GM19467 (cell line): Measurements from ENCODE around the gene RBM46.
A peak's percentile ranks its signal among the peaks of the same experiment; 100 is the strongest.

Experiments used
- ATAC-seq: cut with Tn5 transposase; IDR thresholded peaks from one replicate; pipeline ENCODE4 v1.9.1; 2021; ENCODE audit warnings: mild to moderate bottlenecking, moderate library complexity; ENCODE audit not compliant: unreplicated experiment

Gene RBM46, protein sequence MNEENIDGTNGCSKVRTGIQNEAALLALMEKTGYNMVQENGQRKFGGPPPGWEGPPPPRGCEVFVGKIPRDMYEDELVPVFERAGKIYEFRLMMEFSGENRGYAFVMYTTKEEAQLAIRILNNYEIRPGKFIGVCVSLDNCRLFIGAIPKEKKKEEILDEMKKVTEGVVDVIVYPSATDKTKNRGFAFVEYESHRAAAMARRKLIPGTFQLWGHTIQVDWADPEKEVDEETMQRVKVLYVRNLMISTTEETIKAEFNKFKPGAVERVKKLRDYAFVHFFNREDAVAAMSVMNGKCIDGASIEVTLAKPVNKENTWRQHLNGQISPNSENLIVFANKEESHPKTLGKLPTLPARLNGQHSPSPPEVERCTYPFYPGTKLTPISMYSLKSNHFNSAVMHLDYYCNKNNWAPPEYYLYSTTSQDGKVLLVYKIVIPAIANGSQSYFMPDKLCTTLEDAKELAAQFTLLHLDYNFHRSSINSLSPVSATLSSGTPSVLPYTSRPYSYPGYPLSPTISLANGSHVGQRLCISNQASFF

DNA sequence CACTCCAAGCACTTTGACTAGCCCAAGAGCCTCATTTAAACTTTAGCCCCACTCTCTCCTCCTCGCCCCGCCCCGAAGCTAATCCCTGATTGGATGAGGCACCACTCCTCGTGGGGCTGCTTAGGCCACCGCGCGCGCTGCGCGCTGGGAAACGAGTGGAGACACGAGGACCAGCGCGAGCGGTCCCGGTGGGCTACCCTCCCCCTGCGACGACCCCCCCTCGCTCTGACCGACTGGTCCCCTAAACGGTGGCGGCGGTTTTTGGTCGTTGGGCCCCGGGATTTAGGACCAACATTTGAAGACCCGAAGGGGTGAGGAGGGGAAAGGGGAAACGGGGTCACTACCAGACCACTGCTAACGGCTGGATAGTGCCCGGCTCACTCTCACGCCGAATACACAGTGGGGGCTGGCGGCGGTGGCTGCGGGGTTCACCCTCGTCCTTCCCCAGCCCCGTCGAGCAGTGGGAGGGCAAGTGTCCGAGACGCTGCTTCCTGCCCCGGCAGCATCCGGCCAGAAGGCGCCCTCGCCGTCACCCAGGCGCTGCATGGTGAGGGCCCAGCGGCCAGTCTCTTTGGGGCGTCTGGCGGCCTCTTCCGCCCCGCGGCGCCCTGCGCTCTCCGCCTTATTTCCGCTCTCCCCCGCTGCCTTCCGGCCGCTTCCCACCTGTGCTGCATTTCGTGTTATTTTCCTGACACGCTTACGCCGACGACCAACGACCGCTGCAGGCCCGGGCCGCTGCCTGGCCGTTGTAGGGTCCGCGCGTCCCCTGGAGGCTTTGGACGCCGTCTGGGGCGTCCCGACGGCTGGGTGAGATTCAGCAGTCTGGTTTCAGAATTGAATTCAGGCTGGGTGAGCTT, at the start of gene RBM46:
Gene RBM46 (plus strand): TSS at position 147 of the 857 bp plus-strand sequence. CDS start 15,481 bp downstream, outside the sequence.
- no peak for ATAC-seq

DNA sequence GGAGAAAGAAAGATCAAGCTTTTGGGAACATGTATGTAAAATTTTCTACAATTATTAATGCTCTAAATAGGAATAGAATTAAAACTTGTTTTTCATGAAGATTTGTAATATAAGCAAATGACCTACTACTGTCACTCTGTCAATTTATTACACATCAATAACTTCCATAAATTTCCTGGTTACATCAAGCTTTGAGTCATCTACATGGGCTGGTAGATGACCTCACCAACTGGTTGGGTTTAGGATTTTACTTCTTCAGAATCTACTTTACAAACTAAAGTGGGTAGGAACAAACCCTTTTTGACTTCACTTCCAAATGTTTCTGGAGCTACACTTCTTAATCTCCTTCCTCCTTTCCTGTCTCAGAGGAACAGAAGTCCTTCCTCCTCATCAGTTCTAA, 49.3 kb upstream of the RBM46 start:
- no peak for ATAC-seq

DNA sequence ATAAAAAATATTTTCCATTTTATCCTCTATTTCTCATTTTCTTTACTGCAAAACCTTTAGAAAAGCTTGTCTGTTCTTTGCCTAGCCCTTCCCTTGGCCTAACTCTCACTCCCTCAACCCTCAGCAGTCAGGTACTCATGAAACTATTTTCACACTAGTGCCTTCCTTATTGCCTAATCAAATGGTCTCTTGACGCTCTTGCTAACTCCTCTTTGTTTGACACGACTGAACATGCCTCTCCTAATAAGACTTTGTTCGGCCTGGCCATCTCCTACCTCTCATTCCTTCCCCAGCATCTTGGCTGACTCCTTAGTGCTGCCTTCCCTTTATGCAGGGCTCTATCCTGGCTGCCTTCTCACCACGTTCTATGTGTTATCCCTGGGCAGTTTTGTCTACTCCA, 48.4 kb upstream of the RBM46 start:
- no peak for ATAC-seq

DNA sequence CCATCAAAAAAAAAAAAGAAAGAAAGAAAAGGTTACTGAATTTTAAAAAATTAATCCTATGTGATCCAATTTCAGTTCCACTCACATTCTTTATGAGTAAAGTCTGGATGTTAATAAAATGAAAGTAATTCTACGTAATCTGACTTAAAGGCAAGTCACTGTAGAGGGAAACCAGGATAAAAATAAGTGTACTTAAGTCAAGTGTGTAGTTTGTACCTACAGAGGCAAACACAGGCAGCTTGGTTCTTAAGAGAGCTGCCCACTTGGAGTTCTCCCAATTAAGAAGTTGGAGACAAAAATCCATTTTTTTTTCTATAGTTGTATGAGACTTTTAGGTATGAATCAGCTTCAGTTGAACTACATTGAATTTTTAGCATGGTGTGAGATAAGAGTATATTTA, 44.3 kb upstream of the RBM46 start:
- no peak for ATAC-seq

DNA sequence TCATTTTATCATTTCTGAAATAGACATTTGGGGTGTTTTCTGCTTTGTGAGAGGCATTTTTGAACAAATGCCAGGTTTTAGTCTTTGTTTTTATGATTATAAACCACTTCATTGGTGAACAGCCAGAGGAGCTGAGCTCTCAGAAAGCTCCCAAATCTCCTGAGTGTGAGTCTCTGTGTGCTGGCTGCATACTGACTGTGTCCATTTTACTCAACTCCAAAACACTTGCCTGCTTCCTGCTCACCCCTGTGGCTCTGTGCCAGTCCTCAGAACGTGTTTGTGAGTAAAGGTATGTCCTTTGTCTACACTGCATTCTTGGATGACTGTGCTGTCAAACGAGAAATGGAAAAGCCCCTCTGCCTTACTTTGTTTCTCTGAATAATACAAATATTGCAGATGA, 42.6 kb upstream of the RBM46 start:
- no peak for ATAC-seq

DNA sequence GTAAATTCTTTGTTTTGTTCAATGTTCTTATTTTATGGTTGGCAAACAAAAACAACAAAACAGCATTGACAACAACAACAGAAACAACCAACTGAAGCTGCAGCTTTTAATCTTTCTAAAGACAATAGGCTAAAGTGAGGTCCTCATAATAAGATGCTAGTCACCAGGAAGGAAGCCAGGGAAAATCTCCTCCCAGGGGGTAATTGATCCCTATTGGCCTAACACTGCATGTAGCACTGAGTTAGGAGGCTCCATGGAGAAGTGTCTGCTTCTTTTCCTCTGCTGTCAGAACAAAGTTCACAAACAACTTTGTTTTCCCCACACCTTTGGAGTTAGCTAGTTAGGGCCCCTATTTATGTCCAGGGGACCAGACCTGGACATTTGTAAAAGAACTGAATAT, 42.0 kb upstream of the RBM46 start:
- no peak for ATAC-seq

DNA sequence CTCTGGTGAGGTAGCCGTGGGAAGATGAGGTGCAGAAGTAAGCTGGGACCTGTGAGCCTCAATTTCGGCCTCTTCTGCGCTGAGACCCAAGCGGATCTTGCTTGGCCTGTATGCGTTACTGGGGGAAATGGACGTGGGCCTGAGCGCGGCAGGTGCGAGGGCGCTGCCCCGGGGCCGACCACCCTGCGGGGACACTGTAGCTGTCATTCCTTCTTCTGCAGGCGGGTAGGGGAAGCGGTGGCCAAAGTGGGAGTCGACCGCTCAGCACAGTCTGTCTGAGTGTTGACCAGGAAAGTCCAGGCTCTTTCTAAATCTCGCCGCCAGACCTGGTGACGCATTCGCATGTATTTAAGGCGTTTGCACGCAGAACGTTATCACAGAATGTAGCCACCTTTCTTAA, 40.6 kb upstream of the RBM46 start:
- no peak for ATAC-seq

DNA sequence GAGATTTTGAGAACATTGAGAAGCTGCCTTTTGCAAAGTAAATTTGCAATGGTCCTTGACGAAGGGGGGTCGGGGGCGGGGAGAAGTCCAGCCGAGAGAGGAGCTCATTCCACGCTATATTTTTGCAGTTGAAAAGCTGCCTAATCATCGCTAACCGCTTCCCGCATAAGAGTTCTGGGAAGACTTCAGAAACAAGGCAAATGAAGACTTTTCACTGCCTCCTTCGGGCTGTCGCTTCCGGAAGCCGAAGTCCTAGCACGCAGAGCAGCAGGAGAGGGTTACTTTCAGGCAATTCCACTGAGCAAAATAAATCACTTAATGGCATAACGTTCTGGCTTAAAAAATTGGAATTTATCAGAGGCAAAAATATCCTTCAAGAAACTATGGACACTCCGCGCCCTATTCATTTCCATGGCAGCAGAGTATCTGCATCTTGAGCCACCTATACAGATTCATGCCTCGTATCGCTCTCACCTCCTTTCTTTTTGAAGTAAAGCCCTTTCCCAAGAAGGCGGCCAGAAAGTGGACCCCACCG, 39.9 kb upstream of the RBM46 start:
- ATAC-seq = no peak

DNA sequence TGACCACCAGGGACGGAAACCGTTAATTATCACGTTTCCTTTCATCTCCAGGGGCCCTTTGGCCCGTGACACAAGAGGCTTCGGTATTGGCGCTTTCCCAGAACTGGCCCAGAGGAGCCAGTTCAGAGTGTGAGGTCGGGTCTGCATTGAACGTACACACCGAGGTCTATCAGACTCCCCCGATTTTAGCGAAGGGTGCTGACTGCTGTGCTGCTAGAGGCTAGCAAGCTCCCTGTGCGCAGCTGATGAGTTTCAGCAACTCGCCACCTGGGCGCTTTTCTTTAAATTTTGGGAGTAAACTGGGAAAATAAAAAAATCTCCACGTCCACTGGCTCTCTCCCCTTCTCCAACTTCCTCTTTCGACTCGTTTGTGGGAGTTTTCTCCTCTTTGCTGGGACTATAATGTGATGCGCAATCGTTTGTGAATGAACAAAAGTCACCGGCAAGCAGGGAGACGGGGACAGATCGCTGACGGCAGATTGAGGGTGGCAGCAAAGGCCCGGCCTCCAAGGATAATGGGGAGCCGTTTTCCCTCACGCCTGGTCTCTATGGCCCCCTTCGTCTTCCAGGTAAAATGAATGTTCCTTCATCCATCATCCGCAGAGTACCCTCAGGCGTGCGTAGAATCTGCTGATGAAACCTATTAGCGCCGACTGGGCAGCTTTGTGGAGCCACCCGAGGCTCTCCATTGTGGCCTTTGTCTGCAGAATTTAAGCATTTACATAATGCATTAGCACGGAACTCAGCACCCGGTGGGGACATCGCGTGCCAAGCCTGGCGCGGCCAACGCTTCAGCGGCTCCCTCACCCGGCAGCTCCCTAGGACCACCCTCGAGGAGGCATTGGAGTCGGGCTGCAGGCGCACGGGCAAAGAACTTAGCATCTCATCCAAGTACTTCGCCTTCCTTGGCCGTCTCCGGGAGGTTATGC, 38.9 kb upstream of the RBM46 start:
- ATAC-seq = no peak

DNA sequence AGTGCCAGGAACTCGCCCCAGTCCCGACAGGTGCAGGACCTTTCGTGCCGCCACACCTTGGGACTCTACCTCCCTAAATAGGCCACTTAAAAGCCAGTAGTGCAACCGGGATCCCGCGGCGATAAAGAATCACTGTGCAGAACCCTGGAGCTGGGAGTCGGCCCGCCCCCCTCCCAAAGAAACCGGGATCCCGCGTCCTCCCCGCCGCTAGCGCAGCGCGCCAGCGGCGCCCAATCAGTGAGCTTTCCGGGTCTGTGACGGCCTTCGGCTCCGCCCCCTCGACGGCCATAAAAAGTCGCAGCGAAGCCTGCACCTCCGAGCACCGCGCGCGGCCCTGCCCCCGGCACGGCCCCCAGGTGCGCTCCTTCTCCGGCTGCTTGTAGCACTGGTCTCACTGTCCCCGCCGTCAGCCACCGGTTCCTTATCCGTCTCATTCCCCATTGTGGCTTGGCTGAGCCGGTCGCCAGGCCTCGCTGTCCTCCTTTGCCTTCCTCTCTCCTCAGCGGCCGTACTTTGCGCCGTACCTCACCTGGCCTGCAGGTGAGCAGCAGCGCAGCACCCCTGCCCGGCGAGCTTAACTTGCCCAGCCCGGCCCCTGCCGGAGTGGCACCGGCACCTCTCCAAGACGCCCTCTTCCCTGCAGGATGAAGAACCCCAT, 37.3 kb upstream of the RBM46 start, which contains the start of gene LRAT:
Gene LRAT (plus strand): TSS at position 318 of the 658 bp plus-strand sequence. CDS start 327 bp downstream, at position 645.
- no peak for ATAC-seq

DNA sequence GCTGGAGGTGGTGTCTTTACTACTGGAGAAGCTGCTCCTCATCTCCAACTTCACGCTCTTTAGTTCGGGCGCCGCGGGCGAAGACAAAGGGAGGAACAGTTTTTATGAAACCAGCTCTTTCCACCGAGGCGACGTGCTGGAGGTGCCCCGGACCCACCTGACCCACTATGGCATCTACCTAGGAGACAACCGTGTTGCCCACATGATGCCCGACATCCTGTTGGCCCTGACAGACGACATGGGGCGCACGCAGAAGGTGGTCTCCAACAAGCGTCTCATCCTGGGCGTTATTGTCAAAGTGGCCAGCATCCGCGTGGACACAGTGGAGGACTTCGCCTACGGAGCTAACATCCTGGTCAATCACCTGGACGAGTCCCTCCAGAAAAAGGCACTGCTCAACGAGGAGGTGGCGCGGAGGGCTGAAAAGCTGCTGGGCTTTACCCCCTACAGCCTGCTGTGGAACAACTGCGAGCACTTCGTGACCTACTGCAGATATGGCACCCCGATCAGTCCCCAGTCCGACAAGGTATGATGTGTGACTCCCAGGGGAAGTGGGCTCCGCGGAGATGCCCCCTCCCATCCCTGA, 36.6 kb upstream of the RBM46 start:
- no peak for ATAC-seq

DNA sequence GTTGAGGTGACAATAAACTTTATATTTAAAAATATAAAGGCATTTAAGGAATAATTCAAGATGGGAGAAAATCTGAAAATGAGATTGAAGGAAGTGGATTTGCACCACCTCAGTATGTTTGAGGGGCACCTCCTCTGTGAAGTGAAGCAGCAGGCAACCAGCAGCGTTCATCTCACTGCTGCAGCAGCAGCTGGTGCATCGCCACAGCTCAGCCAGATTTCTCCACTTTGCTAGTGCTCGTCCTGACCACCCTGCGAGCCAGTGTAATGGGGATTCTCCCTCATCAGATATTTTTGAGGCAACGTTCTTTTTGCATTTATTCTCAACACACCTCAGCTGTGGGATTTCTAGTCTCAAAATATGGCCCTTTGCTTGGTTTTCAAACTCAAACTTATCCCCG, 23.4 kb upstream of the RBM46 start:
- no peak for ATAC-seq

DNA sequence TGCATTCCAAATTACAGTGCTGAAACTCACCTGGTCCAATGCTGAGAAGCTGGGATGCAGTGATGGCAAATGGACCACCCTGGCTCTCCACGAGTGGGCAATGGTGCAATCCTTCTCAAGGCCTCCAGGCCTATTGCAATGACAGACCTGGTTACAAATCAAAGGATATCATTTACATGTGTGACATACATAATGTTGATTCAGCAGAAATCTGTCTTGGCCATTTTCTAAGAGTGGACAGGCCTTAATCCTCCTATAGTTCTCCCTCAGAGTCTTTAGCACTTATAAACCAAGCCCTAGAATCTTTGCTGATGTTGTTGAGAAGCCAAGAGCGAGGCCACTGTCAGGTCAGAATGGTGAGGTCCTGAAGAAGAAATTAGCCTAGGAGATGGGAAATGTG, 20.2 kb upstream of the RBM46 start:
- no peak for ATAC-seq

DNA sequence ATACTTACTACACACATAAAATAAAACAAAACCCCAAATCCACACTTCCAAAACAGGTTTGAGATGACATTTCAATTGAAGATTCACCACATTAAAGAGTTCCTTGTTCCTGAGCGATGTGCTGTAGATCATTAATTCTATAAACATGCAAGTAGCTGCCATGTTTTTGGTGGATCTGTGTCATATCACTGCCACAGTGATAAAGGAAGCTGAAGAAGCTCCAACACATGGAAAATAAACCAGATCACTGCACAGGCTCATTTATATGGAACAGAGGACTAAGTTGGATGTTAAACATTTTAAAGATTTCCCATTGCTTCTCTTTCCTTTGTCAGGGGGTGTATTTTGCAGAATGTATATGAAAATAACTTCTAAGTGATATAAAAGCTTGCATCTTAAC, 2.8 kb upstream of the RBM46 start:
- ATAC-seq = no peak

DNA sequence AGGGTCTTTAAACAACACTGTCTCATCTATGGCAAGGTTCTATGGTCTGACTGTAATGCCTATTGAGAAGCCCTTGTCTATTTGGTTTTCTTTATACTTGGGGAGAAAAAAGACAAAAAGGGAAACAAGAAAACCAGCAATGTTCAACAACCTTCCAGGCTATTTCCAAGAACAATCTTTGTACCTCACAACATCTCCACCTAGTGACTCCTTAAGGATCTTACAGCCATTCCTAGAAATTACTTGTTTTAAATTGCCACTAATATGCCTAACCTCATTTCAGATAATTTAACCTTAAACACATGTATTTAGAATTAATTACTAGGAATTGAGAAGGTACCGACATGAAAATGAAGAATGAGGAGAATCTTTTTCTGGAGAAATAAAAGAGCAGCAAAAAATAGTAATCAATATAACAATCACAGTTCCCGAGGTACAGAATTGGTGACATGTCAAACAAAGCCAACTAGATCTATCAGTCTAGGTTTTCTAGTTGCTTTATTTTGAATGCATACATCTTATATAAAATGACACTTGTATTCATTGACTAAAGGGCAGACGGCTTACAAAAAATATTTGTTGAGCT, 1.6 kb upstream of the RBM46 start:
- no peak for ATAC-seq

DNA sequence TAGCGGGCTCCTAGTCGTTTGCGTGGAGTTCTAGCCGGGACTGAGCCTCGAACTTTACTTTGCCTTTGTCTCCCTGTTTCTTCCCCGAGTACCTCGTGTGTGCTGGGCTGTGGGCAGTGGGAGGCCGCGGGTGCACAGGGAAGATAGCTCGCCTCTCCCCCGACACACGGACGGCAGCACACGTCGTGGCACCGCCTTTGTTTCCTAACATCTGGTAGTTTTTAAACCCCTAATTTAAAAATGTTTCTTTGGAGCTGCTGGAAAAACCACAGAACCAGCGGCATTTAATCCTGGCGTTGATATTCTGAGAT, 866 bp downstream of the RBM46 start:
- no peak for ATAC-seq

DNA sequence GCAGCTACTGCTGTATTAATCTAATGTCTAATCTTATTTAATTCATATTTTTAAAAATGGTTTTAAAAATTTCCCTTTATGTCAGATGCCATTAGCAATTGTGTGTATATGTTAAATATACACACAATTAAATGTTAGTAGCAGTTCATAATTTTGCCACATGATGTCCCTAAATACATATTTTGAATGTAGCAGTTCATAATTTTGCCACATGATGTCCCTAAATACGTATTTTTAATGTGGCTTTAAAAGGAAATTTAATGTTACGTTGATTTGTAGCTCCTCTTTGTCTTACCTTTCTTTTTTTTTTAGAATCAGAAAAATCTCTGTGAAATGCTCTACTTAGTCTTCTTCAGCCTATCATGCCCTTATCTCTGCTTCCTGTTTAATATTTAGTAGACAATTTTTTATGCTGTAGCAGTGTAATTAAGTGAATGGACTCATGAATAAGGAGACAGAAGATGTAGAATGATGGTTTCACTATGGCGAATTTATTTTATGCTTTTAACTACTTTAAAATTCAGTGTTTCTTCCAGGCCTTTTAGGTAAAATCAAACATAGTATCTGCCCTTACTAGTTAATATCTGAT, 26.1 kb downstream of the RBM46 start:
- ATAC-seq = peak; percentile 83

DNA sequence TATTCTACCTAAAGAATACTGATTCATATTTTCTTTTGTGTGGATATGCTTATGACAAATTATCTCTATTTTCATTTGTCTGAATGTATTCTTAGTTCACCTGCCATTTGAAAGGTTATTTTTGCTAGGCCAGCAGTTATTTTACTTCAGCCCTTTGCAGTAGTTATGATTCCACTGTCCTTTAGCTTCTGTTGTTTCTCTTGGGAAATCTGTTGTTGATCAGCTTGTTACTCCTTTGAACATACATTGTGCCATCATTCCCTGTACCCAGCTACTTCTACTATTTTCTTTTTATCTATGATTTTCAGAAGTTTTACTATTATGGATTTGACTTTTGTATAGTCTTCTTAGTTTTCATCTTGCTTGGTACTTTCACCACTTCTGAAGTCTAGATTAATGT, 37.2 kb downstream of the RBM46 start:
- ATAC-seq = no peak

DNA sequence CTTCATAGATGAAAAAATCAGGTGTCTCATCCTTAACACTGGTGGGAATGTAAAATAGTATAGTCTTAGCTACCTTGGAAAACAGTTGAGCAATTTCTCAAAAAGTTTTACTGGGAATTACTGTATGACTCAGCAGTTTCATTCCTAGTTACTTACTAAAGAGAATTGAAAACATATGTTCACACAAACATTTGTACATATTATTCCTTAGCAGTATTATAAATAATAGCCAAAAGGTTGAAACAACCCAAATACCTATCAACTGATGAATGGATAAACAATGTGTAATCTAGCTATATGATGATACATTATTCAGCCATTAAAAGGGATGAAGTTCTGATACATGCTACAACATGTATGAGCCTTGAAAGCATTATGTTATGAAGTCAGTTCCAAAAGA, 41.7 kb downstream of the RBM46 start:
- no peak for ATAC-seq
